MV-4-11 (cell line): Measurements from ENCODE around the gene ATG3.
A peak's percentile ranks its signal among the peaks of the same experiment; 100 is the strongest.
"Not testable (repeated sequence)": the region's sequence is repeated elsewhere in the genome, so short reads cannot be mapped to it uniquely, and the experiment has no call there.

Source experiments
- DNase-seq: peaks from one replicate; lab custom pipeline; 2025; lab: John Stamatoyannopoulos, UW

The ATG3 gene

GRCh38 chr3:112561734-112562529, at the start of gene ATG3, which contains the start of gene SLC35A5:
TSS of gene ATG3 (minus strand) at chr3:112561962. CDS start at chr3:112561528, 434 bp downstream.
TSS of gene SLC35A5 (plus strand) at chr3:112562045. CDS start at chr3:112563404, 1,359 bp downstream.
- peak; percentile 99 for DNase-seq

GRCh38 chr3:112610121-112610520, 48.4 kb upstream of the ATG3 start:
- peak; percentile 86 for DNase-seq

GRCh38 chr3:112607863-112608262, 46.1 kb upstream of the ATG3 start:
- DNase-seq: no peak

GRCh38 chr3:112606098-112606497, 44.3 kb upstream of the ATG3 start:
- DNase-seq: no peak

- peak; percentile 16 for DNase-seq
Measured at GRCh38 chr3:112605285-112605684, 43.5 kb upstream of the ATG3 start.

- DNase-seq: peak; percentile 36
Measured at GRCh38 chr3:112604536-112604935, 42.8 kb upstream of the ATG3 start.

- no peak for DNase-seq
Measured at GRCh38 chr3:112602217-112602838, 40.6 kb upstream of the ATG3 start.

GRCh38 chr3:112598731-112599130, 37.0 kb upstream of the ATG3 start:
- DNase-seq: no peak

GRCh38 chr3:112597945-112598344, 36.2 kb upstream of the ATG3 start:
- DNase-seq: no peak

- DNase-seq: no peak
Measured at GRCh38 chr3:112594856-112595255, 33.1 kb upstream of the ATG3 start.

- DNase-seq: no peak
Measured at GRCh38 chr3:112593258-112593657, 31.5 kb upstream of the ATG3 start.

- peak; percentile 6 for DNase-seq
Measured at GRCh38 chr3:112587336-112587735, 25.6 kb upstream of the ATG3 start.

- no peak for DNase-seq
Measured at GRCh38 chr3:112585782-112586181, 24.0 kb upstream of the ATG3 start.

- DNase-seq: no peak
Measured at GRCh38 chr3:112583105-112583504, 21.3 kb upstream of the ATG3 start.

- peak; percentile 48 for DNase-seq
Measured at GRCh38 chr3:112582244-112582874, 20.6 kb upstream of the ATG3 start.

GRCh38 chr3:112579697-112580096, 17.9 kb upstream of the ATG3 start:
- no peak for DNase-seq

- DNase-seq: peak; percentile 75
Measured at GRCh38 chr3:112579232-112579631, 17.5 kb upstream of the ATG3 start.

GRCh38 chr3:112572701-112573100, 10.9 kb upstream of the ATG3 start:
- DNase-seq: peak; percentile 35

- no peak for DNase-seq
Measured at GRCh38 chr3:112569265-112569664, 7.5 kb upstream of the ATG3 start.

GRCh38 chr3:112568642-112569041, 6.9 kb upstream of the ATG3 start:
- no peak for DNase-seq

GRCh38 chr3:112564940-112565305, 3.2 kb upstream of the ATG3 start:
- no peak for DNase-seq

GRCh38 chr3:112564247-112564939, 2.6 kb upstream of the ATG3 start:
- DNase-seq: not testable (repeated sequence)

- DNase-seq: no peak
Measured at GRCh38 chr3:112561484-112561733, 353 bp downstream of the ATG3 start.
